Measurements from ENCODE around the gene CAMKMT.

Gene CAMKMT

GRCh38 chr2:44787663-44788062, 425.9 kb downstream of the CAMKMT start:
- no peaks in the 10 kb centered on the region for H3K79me2 ChIP-seq (ENCODE audit: insufficient read depth, low read length)
- no peaks in the 10 kb centered on the region for H4K20me1 ChIP-seq (ENCODE audit: low read depth, low read length)
- no peaks in the 10 kb centered on the region for H3F3A ChIP-seq (ENCODE audit: insufficient read depth)
- H3K4me3 ChIP-seq (ENCODE audit: insufficient read depth, low read length, poor library complexity, severe bottlenecking): no peak overlapping the region
- no peaks in the 10 kb centered on the region for H3K9me2 ChIP-seq (replicated peaks; ENCODE audit: insufficient read depth, low read length)
- no peaks in the 10 kb centered on the region for H3K27me3 ChIP-seq (ENCODE audit: low read length)
- no peaks in the 10 kb centered on the region for H3K9me3 ChIP-seq (ENCODE audit: insufficient read depth, low read length)
- no peak for TF ChIP-seq CTCF (IDR thresholded peaks at IDR 0.05; ENCODE audit: insufficient read depth, low read length, poor library complexity, severe bottlenecking)
- no peak for TF ChIP-seq EZH2phosphoT487 (conservative IDR thresholded peaks at IDR 0.05; ENCODE audit: low read length)
- H3K27ac ChIP-seq (ENCODE audit: low read depth, low read length): no peak overlapping the region
- no peaks in the 10 kb centered on the region for H3K36me3 ChIP-seq (ENCODE audit: low read length)
- H3K4me2 ChIP-seq (ENCODE audit: low read depth, low read length, poor library complexity, severe bottlenecking): no peak overlapping the region
- no peak overlapping the region for H2AFZ ChIP-seq (ENCODE audit: low read depth, low read length, severe bottlenecking)
- H3K9ac ChIP-seq (ENCODE audit: low read length): no peak overlapping the region

- no peak overlapping the region for H3K27ac ChIP-seq (ENCODE audit: low read depth, low read length)
- no peak overlapping the region for H3K4me2 ChIP-seq (ENCODE audit: low read depth, low read length, poor library complexity, severe bottlenecking)
- no peaks in the 10 kb centered on the region for H3K9me3 ChIP-seq (ENCODE audit: insufficient read depth, low read length)
- H3K4me3 ChIP-seq (ENCODE audit: insufficient read depth, low read length, poor library complexity, severe bottlenecking): no peak overlapping the region
- no peak overlapping the region for H3K9ac ChIP-seq (ENCODE audit: low read length)
- H3K79me2 ChIP-seq (ENCODE audit: insufficient read depth, low read length): no peaks in the 10 kb centered on the region
- no peaks in the 10 kb centered on the region for H3K36me3 ChIP-seq (ENCODE audit: low read length)
- no peaks in the 10 kb centered on the region for H3K9me2 ChIP-seq (replicated peaks; ENCODE audit: insufficient read depth, low read length)
- no peak for TF ChIP-seq EZH2phosphoT487 (conservative IDR thresholded peaks at IDR 0.05; ENCODE audit: low read length)
- no peak for TF ChIP-seq CTCF (IDR thresholded peaks at IDR 0.05; ENCODE audit: insufficient read depth, low read length, poor library complexity, severe bottlenecking)
- no peaks in the 10 kb centered on the region for H4K20me1 ChIP-seq (ENCODE audit: low read depth, low read length)
- H2AFZ ChIP-seq (ENCODE audit: low read depth, low read length, severe bottlenecking): no peak overlapping the region
- H3K27me3 ChIP-seq (ENCODE audit: low read length): no peaks in the 10 kb centered on the region
- no peaks in the 10 kb centered on the region for H3F3A ChIP-seq (ENCODE audit: insufficient read depth)
Measured at GRCh38 chr2:44789446-44789845, 427.7 kb downstream of the CAMKMT start.

- Histone ChIP-seq H4K20me1 (ENCODE audit: low read depth, low read length) (no peaks in the 10 kb centered on the region), H3F3A (ENCODE audit: insufficient read depth) (no peaks in the 10 kb centered on the region), H3K79me2 (ENCODE audit: insufficient read depth, low read length) (no peaks in the 10 kb centered on the region), H3K4me3 (ENCODE audit: insufficient read depth, low read length, poor library complexity, severe bottlenecking) (no peak overlapping the region), H3K9me3 (ENCODE audit: insufficient read depth, low read length) (no peaks in the 10 kb centered on the region), H3K9me2 (replicated peaks; ENCODE audit: insufficient read depth, low read length) (no peaks in the 10 kb centered on the region), H3K9ac (ENCODE audit: low read length) (no peak overlapping the region), H3K27me3 (ENCODE audit: low read length) (no peaks in the 10 kb centered on the region), H3K4me2 (ENCODE audit: low read depth, low read length, poor library complexity, severe bottlenecking) (no peak overlapping the region), H3K27ac (ENCODE audit: low read depth, low read length) (no peak overlapping the region), H2AFZ (ENCODE audit: low read depth, low read length, severe bottlenecking) (no peak overlapping the region), H3K36me3 (ENCODE audit: low read length) (no peaks in the 10 kb centered on the region)
- no peak for TF ChIP-seq CTCF (IDR thresholded peaks at IDR 0.05; ENCODE audit: insufficient read depth, low read length, poor library complexity, severe bottlenecking)
- TF ChIP-seq EZH2phosphoT487 (conservative IDR thresholded peaks at IDR 0.05; ENCODE audit: low read length): no peak
Measured at GRCh38 chr2:44789971-44790721, 428.4 kb downstream of the CAMKMT start.
